Measurements from ENCODE around the gene PHC3. TPM values are rescaled to one million over a fixed set of nuclear protein-coding genes. Genes with fewer than 3 reads are reported as not detected.

PHC3 gene
- total and polyA plus RNA-seq, 3 donors from 2014 or later: 24.8 to 96.1 (median 93.5) TPM

DNA sequence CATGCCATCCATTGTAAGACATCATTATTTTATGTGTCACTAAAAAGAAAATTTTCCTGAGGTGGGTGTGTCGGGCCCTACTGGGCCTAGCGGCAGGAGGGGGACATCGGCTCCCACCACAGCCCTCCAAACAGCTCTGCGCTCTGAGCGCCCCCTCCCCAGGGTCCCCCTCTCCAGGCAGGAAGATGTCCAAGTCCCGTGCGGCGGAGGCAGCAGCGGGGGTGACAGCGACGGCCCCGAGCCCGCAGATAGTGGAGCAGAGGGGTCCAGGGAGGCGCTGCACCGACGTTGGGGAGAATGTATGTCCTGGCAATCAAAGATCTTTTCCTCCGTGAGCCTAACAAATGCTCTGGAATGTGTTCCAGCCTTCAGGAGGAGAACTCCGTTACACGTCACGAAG is 119.5 kb downstream of the PHC3 start:
- Histone ChIP-seq H3K27me3 (no peaks in the 10 kb centered on the region), H3K4me3 (peak overlapping the region in 1 of 2 donors; percentile 34), H3K9me3 (no peaks in the 10 kb centered on the region), H3K36me3 (ENCODE audit: low read depth, missing control alignments) (no peaks in the 10 kb centered on the region), H3K4me1 (no peaks in the 10 kb centered on the region), H3K27ac (no peak overlapping the region)
- intact Hi-C loops (cut with DNase I; ENCODE audit: low total_unique reads): no loop called here
- no peak for DNase-seq
- TF ChIP-seq, protein P1, sequence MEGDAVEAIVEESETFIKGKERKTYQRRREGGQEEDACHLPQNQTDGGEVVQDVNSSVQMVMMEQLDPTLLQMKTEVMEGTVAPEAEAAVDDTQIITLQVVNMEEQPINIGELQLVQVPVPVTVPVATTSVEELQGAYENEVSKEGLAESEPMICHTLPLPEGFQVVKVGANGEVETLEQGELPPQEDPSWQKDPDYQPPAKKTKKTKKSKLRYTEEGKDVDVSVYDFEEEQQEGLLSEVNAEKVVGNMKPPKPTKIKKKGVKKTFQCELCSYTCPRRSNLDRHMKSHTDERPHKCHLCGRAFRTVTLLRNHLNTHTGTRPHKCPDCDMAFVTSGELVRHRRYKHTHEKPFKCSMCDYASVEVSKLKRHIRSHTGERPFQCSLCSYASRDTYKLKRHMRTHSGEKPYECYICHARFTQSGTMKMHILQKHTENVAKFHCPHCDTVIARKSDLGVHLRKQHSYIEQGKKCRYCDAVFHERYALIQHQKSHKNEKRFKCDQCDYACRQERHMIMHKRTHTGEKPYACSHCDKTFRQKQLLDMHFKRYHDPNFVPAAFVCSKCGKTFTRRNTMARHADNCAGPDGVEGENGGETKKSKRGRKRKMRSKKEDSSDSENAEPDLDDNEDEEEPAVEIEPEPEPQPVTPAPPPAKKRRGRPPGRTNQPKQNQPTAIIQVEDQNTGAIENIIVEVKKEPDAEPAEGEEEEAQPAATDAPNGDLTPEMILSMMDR (IDR thresholded peaks at IDR 0.05): no peak
- no peak for TF ChIP-seq POLR2A (IDR thresholded peaks at IDR 0.05)
- WGBS, 2 donors: 83 to 87% methylated on average over 20 of the region's 20 CpGs

DNA sequence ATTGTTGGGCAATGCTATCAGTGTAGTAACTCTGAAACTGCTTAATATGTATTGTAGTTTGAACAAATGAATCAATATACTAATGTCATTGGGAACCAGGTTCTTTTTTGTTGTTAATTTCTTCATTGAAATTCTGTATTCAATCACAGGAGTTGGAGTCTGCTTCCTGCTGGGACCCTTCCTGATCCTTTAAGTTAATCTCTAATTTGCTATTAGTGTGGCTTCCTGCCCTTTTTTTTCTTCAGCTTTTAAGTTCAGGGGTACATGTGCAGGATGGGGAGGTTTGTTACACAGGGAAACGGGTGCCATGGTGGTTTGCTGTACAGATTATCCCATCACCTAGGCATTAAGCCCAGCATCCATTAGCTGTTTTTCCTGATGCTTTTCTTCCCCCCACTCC is 122.1 kb downstream of the PHC3 start:
- H3K4me3 ChIP-seq: no peak overlapping the region
- no peaks in the 10 kb centered on the region for H3K9me3 ChIP-seq
- H3K27me3 ChIP-seq: no peaks in the 10 kb centered on the region
- no peak overlapping the region for H3K27ac ChIP-seq
- no peaks in the 10 kb centered on the region for H3K4me1 ChIP-seq
- no peaks in the 10 kb centered on the region for H3K36me3 ChIP-seq (ENCODE audit: low read depth, missing control alignments)
- intact Hi-C loops (cut with DNase I; ENCODE audit: low total_unique reads): no loop called here
- DNase-seq: no peak
- 71 to 100% methylated on average over 1 of the region's 1 CpG for WGBS, 2 donors
- TF ChIP-seq, protein P1 (IDR thresholded peaks at IDR 0.05): no peak
- no peak for TF ChIP-seq POLR2A (IDR thresholded peaks at IDR 0.05)

DNA sequence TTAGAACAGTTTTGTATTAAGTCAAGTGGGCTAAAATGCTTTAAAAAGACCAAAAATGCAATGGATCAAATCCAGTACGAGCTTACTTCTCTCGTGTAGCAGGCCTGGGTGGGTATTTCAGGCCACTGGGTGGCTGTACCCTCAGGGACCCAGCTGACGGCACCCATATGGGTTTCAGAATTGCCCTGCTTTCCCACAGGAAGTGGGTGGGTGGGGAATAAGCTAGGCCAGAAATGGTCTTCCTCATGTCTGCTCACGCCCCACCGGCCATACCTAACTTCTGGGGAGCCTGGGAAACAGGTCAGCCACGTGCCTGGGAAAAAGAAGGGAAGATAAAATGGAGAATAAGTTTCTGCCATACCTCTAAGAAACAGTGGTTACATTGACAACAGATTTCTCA is 123.4 kb downstream of the PHC3 start:
- DNase-seq: no peak
- intact Hi-C loops (cut with DNase I; ENCODE audit: low total_unique reads): no loop called here
- 81 to 85% methylated on average over 6 of the region's 6 CpGs for WGBS, 2 donors
- H3K36me3 ChIP-seq (ENCODE audit: low read depth, missing control alignments): no peaks in the 10 kb centered on the region
- no peak overlapping the region for H3K27ac ChIP-seq
- H3K4me1 ChIP-seq: no peaks in the 10 kb centered on the region
- no peak for TF ChIP-seq POLR2A (IDR thresholded peaks at IDR 0.05)
- TF ChIP-seq, protein P1 (IDR thresholded peaks at IDR 0.05): no peak
- no peaks in the 10 kb centered on the region for H3K27me3 ChIP-seq
- no peaks in the 10 kb centered on the region for H3K9me3 ChIP-seq
- H3K4me3 ChIP-seq: no peak overlapping the region

DNA sequence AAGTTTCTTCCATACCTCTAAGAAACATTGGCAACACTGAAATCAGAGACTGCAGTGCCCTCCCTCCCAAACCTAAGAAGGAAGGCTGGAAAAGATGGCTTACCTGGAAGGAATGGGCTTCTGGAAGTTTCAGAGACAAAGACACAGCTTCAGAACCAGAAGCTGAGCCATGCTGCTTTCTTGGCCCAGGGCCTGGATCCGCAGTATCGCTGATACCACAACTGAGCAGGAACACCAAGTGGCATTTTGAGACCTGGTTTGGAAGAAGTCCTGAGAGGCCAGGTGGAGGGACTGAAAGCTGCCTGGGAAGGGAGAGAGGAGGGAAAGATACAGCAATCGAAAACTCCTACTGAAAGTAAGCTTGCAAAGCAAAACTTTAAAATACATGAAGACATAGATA is 124.0 kb downstream of the PHC3 start:
- Histone ChIP-seq H3K27ac (no peak overlapping the region), H3K36me3 (ENCODE audit: low read depth, missing control alignments) (no peaks in the 10 kb centered on the region), H3K27me3 (no peaks in the 10 kb centered on the region), H3K4me3 (no peak overlapping the region), H3K4me1 (no peaks in the 10 kb centered on the region), H3K9me3 (no peaks in the 10 kb centered on the region)
- intact Hi-C loops (cut with DNase I; ENCODE audit: low total_unique reads): no loop called here
- WGBS, 2 donors: 48 to 71% methylated on average over 3 of the region's 3 CpGs
- DNase-seq: no peak
- TF ChIP-seq, protein P1 (IDR thresholded peaks at IDR 0.05): no peak
- TF ChIP-seq POLR2A (IDR thresholded peaks at IDR 0.05): no peak

DNA sequence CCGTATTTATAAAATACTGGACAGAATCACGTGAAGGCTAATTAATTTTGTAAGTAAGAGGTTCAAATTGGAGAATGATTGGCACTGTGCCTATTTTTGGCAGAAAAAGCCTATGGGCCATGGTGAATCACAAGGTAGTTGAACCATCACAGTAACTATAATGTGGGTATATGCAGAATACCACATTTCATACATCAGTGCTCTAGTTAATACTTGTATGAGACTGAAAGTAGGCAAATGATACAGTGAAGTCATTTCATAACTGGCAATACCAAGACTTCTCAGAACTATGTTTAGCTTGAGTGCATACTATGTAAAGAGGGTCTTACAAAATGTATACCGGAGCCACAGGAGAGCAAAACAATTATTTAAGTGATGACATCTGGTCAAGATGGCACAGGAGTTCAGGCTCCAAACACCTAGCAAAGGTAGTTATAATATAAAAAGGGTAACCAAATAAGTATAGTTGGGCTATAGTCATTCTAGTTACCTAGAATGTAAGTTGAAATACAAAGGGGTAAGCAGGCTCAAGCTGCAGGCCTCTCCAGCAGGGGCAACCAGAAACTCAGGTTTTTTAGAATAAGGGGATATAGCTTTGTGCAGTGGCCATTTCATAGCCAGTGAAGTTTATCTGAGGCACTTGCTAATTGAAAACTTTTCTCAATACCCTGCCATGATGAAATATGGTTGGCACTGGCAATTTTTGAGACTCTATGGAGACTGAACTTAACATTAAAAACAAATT is 124.7 kb downstream of the PHC3 start:
- Histone ChIP-seq H3K36me3 (ENCODE audit: low read depth, missing control alignments) (no peaks in the 10 kb centered on the region), H3K4me3 (no peak overlapping the region), H3K27me3 (no peaks in the 10 kb centered on the region), H3K4me1 (no peaks in the 10 kb centered on the region), H3K9me3 (no peaks in the 10 kb centered on the region), H3K27ac (no peak overlapping the region)
- WGBS, 2 donors: 85 to 90% methylated on average over 3 of the region's 3 CpGs
- intact Hi-C loops (cut with DNase I; ENCODE audit: low total_unique reads): no loop called here
- no peak for TF ChIP-seq POLR2A (IDR thresholded peaks at IDR 0.05)
- TF ChIP-seq, protein P1 (IDR thresholded peaks at IDR 0.05): no peak
- no peak for DNase-seq
